Keratinocyte (primary cell): Measurements from ENCODE around the gene KRTAP4-9. TPM values are rescaled to one million over a fixed set of nuclear protein-coding genes. Genes with fewer than 3 reads are reported as not detected.
"Not testable (repeated sequence)": the region's sequence is repeated elsewhere in the genome, so short reads cannot be mapped to it uniquely, and the experiment has no call there.

Source experiments
- DNase-seq: peaks from one replicate; pipeline ENCODE4 v3.0.0-alpha.2; 2011; ENCODE audit warnings: low read depth, missing footprints, low spot score
- FAIRE-seq: peaks from 2 replicates; lab custom pipeline; 2011; peaks lifted over from hg19 to GRCh38; lab: Jason Lieb, UNC
- H2AFZ ChIP-seq: 2 replicates; pipeline ENCODE4 v1.6.0; 2012; ENCODE audit warnings: low read length, control low read depth, inconsistent platforms; ENCODE audit not compliant: control insufficient read depth
- H3K27ac ChIP-seq: 2 replicates; pipeline ENCODE4 v1.5.1; 2011; ENCODE audit warnings: low read length; ENCODE audit not compliant: control insufficient read depth, insufficient read depth
- H3K27me3 ChIP-seq: 3 replicates; pipeline ENCODE4 v1.6.0; 2011; ENCODE audit warnings: low read length; ENCODE audit not compliant: control insufficient read depth, insufficient read depth; ENCODE audit errors: extremely low read depth
- H3K36me3 ChIP-seq, 2 experiments: 2 replicates in 1 of 2; 3 replicates in 1 of 2; pipeline ENCODE4 v1.5.1; 2011; ENCODE audit warnings: low read length in 2 of 2, mild to moderate bottlenecking in 1 of 2; ENCODE audit not compliant: control insufficient read depth in 2 of 2, insufficient read depth in 2 of 2; ENCODE audit errors: extremely low read depth in 1 of 2
- H3K4me1 ChIP-seq: 3 replicates; pipeline ENCODE4 v1.5.1; 2011; ENCODE audit warnings: low read length; ENCODE audit not compliant: control insufficient read depth, insufficient read depth; ENCODE audit errors: extremely low read depth
- H3K4me2 ChIP-seq: 3 replicates; pipeline ENCODE4 v1.6.0; 2011; ENCODE audit warnings: low read depth, low read length; ENCODE audit not compliant: control insufficient read depth, insufficient read depth; ENCODE audit errors: extremely low read depth
- H3K4me3 ChIP-seq, 3 experiments: fragments of 200-600 bp in 1 of 3; sonication (generic) in 1 of 3; 2 replicates in 2 of 3; 3 replicates in 1 of 3; pipeline ENCODE4 v1.5.1; 2011 to 2016; ENCODE audit warnings: low read length in 3 of 3, mild to moderate bottlenecking in 3 of 3, control low read depth in 2 of 3, inconsistent platforms in 1 of 3, low read depth in 1 of 3, mixed read lengths in 1 of 3, mixed run types in 1 of 3, moderate library complexity in 1 of 3; ENCODE audit not compliant: control insufficient read depth in 2 of 3, insufficient read depth in 2 of 3; ENCODE audit errors: extremely low read depth in 1 of 3
- H3K79me2 ChIP-seq: 2 replicates; pipeline ENCODE4 v1.6.0; 2012; ENCODE audit warnings: low read length; ENCODE audit not compliant: control insufficient read depth, insufficient read depth
- H3K9ac ChIP-seq: 3 replicates; pipeline ENCODE4 v1.6.0; 2011; ENCODE audit warnings: low read length; ENCODE audit not compliant: control insufficient read depth, insufficient read depth; ENCODE audit errors: extremely low read depth
- H3K9me1 ChIP-seq: 3 replicates; pipeline ENCODE4 v1.6.0; 2011; ENCODE audit warnings: low read length; ENCODE audit not compliant: control insufficient read depth, insufficient read depth; ENCODE audit errors: extremely low read depth
- H3K9me3 ChIP-seq: 2 replicates; pipeline ENCODE4 v1.5.1; 2012; ENCODE audit warnings: low read depth, low read length; ENCODE audit not compliant: control insufficient read depth
- H4K20me1 ChIP-seq: 3 replicates; pipeline ENCODE4 v1.6.0; 2011; ENCODE audit warnings: low read length; ENCODE audit not compliant: control insufficient read depth, insufficient read depth; ENCODE audit errors: extremely low read depth
- EZH2 ChIP-seq: IDR thresholded peaks from one replicate; pipeline ENCODE4 v1.6.1; 2012; ENCODE audit warnings: inconsistent platforms, mild to moderate bottlenecking, low read length, moderate library complexity
- dilution Hi-C: fragments of 300-500 bp; cut with MboI; formaldehyde crosslinking; loops from one replicate; pipeline ENCODE4 v1.7.0; 2020; ENCODE audit warnings: low sequenced_read_pairs; ENCODE audit not compliant: extremely low pct_ligation_motif_present
- polyA plus RNA-seq, 5 experiments: library from polyadenylated mRNA; depleted of rRNA in 3 of 5; stranded (reverse) in 3 of 5; stranded (forward) in 1 of 5; unstranded in 1 of 5; fragments of >200 nt; gene quantifications; 1 replicate in 1 of 5; 2 replicates in 3 of 5; 3 replicates in 1 of 5; pipeline versions ENCODE4 v1.2.1 to v1.2.3, GENCODE V29; 2011 to 2012; ENCODE audit warnings: missing spikeins in 2 of 5, low read depth in 1 of 5, low replicate concordance in 1 of 5
- TF ChIP-seq, protein P1 (sequence below), 3 experiments: IDR thresholded peaks in 1 of 3; conservative IDR thresholded peaks in 1 of 3; optimal IDR thresholded peaks in 1 of 3; 2 replicates in 2 of 3; 3 replicates in 1 of 3; pipeline versions ENCODE3 to v1.5.1; 2011; ENCODE audit warnings: low read length in 3 of 3, mild to moderate bottlenecking in 3 of 3, moderate library complexity in 2 of 3, control low read depth in 1 of 3, inconsistent platforms in 1 of 3; ENCODE audit not compliant: insufficient read depth in 2 of 3; ENCODE audit errors: extremely low read depth in 1 of 3

KRTAP4-9 gene
- polyA plus RNA-seq, 1 donor (not counting 4 experiments of a cell fraction or from before 2014, with no cell fraction given), result not detected

GRCh38 chr17:41059276-41060051, 45.7 kb upstream of the KRTAP4-9 start:
- H3K79me2 ChIP-seq, H3K9ac ChIP-seq, H3K36me3 ChIP-seq, H3K27me3 ChIP-seq, dilution Hi-C loops, H2AFZ ChIP-seq, H3K4me2 ChIP-seq, H3K9me1 ChIP-seq, DNase-seq, H3K4me3 ChIP-seq, H3K9me3 ChIP-seq, H4K20me1 ChIP-seq: not testable (repeated sequence)
- H3K27ac ChIP-seq, result peak overlapping the region; percentile 51
- FAIRE-seq, result peak; percentile 43
- H3K4me1 ChIP-seq, result peaks cover 32% of the 10 kb centered on the region

DNA sequence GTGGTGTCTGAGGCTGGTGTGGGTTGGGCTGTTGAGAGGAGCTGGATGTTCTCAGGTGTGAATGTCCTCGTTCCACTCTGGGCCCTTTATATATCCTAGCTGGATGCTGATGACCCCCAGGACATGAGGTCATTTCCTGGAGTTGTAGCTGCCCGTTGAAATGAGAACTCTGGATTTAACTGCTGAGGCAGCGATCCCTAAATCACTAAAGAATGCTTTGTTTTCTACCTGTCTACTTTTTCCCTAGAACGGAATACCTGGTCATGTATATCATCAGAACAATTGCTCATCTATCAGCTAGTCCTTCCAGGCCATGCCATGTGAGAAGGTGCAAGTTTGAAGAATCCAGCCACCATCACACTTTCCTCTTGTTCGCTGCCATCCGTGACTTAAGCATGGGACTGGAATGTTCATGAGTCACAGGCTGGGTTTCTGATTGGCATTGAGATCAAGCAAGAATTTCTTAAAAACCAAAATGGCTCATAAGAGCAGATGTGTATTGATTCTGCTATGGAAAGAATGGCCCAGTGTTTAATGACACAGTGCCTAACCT, 45.1 kb upstream of the KRTAP4-9 start, which contains the start of gene KRTAP2-3:
KRTAP2-3 (minus strand) TSS at position 63 of the 553 bp plus-strand sequence. CDS start 64 bp downstream, outside the sequence.
- no peaks in the 10 kb centered on the region for H3K79me2 ChIP-seq
- peaks cover 32% of the 10 kb centered on the region for H3K4me1 ChIP-seq
- dilution Hi-C loops, result no loop called here
- no peak within 1 kb of the TSS for H3K4me3 ChIP-seq
- no peaks in the 10 kb centered on the region for H3K36me3 ChIP-seq
- no peaks in the 10 kb centered on the region for H3K9me1 ChIP-seq
- H3K9me3 ChIP-seq, result no peaks in the 10 kb centered on the region
- no peaks in the 10 kb centered on the region for H3K27me3 ChIP-seq
- TF ChIP-seq, protein P1, sequence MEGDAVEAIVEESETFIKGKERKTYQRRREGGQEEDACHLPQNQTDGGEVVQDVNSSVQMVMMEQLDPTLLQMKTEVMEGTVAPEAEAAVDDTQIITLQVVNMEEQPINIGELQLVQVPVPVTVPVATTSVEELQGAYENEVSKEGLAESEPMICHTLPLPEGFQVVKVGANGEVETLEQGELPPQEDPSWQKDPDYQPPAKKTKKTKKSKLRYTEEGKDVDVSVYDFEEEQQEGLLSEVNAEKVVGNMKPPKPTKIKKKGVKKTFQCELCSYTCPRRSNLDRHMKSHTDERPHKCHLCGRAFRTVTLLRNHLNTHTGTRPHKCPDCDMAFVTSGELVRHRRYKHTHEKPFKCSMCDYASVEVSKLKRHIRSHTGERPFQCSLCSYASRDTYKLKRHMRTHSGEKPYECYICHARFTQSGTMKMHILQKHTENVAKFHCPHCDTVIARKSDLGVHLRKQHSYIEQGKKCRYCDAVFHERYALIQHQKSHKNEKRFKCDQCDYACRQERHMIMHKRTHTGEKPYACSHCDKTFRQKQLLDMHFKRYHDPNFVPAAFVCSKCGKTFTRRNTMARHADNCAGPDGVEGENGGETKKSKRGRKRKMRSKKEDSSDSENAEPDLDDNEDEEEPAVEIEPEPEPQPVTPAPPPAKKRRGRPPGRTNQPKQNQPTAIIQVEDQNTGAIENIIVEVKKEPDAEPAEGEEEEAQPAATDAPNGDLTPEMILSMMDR (optimal IDR thresholded peaks at IDR 0.05 in 1 of 3, IDR thresholded peaks at IDR 0.05 in 1 of 3, conservative IDR thresholded peaks at IDR 0.05 in 1 of 3; ENCODE audit: extremely low read depth in 1 of 3, insufficient read depth in 2 of 3, low read length in 3 of 3), result no peak
- TF ChIP-seq EZH2, result no peak
- DNase-seq, result peak; percentile 94
- H3K27ac ChIP-seq, result peak within 1 kb of the TSS; percentile 51
- no peaks in the 10 kb centered on the region for H4K20me1 ChIP-seq
- H2AFZ ChIP-seq, result no peak within 1 kb of the TSS
- peak within 1 kb of the TSS; percentile 29 for H3K4me2 ChIP-seq
- FAIRE-seq, result peak; percentile 98
- H3K9ac ChIP-seq, result no peak within 1 kb of the TSS
